ENCODE data around the gene SNAPC2.

The SNAPC2 gene

DNA sequence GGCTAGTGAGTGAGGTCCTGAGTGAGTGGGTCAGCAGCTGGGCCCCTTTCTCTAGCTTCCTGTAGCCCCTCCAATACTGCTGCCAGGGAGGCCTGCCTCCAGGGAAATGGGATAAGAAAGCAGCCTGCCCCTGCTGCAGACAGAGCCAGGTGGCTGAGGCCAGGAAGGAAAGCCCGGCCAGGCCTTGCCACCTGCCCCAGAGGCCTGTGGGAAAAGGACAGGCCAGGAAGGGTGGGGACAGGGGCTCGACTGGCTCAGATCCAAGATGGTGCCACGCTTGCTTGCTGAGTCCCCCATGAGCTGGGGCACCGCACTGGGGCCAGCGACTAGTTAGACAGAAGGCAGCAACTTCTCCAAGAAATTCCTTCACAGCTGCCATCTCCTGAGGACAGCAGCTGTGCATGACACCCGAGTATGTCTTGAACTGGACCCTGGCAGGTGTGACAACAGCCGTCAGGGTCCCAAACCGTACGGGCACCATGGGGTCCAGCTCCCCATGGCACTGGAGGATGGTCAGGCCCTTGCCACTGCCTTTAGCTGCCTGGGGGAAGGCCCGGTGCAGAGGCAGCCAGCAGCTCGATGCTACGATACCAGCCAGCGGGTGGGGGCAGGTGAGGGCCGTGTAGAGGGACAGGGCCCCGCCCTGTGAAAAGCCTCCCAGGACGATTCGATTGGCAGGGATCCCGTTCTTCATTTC, 40.9 kb upstream of the SNAPC2 start:
- Histone ChIP-seq H3K4me3 (ENCODE audit: low read depth, low read length, poor library complexity, severe bottlenecking) (no peak overlapping the region), H3K36me3 (ENCODE audit: insufficient read depth, low read length) (no peaks in the 10 kb centered on the region), H3K9me2 (ENCODE audit: low read depth, low read length) (no peaks in the 10 kb centered on the region), H4K20me1 (ENCODE audit: insufficient read depth, low read length) (no peaks in the 10 kb centered on the region), H3K9me3 (ENCODE audit: low read length) (no peaks in the 10 kb centered on the region), H3K27ac (ENCODE audit: low read depth, low read length, poor library complexity, severe bottlenecking) (no peak overlapping the region), H3K27me3 (ENCODE audit: insufficient read depth, low read length) (no peaks in the 10 kb centered on the region), H3K4me2 (ENCODE audit: low read length) (no peak overlapping the region), H3K4me1 (ENCODE audit: insufficient read depth, low read length, severe bottlenecking) (no peaks in the 10 kb centered on the region), H3F3A (ENCODE audit: insufficient read depth, low read length) (no peaks in the 10 kb centered on the region), H2AFZ (ENCODE audit: low read length) (no peak overlapping the region), H3K79me2 (ENCODE audit: insufficient read depth, low read length) (no peaks in the 10 kb centered on the region), H3K9ac (ENCODE audit: low read length) (no peak overlapping the region)
- TF ChIP-seq, protein P1, sequence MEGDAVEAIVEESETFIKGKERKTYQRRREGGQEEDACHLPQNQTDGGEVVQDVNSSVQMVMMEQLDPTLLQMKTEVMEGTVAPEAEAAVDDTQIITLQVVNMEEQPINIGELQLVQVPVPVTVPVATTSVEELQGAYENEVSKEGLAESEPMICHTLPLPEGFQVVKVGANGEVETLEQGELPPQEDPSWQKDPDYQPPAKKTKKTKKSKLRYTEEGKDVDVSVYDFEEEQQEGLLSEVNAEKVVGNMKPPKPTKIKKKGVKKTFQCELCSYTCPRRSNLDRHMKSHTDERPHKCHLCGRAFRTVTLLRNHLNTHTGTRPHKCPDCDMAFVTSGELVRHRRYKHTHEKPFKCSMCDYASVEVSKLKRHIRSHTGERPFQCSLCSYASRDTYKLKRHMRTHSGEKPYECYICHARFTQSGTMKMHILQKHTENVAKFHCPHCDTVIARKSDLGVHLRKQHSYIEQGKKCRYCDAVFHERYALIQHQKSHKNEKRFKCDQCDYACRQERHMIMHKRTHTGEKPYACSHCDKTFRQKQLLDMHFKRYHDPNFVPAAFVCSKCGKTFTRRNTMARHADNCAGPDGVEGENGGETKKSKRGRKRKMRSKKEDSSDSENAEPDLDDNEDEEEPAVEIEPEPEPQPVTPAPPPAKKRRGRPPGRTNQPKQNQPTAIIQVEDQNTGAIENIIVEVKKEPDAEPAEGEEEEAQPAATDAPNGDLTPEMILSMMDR (IDR thresholded peaks at IDR 0.05; ENCODE audit: low read length) = no peak
- no peak for TF ChIP-seq EZH2 (IDR thresholded peaks at IDR 0.05; ENCODE audit: borderline replicate concordance, low read length)

DNA sequence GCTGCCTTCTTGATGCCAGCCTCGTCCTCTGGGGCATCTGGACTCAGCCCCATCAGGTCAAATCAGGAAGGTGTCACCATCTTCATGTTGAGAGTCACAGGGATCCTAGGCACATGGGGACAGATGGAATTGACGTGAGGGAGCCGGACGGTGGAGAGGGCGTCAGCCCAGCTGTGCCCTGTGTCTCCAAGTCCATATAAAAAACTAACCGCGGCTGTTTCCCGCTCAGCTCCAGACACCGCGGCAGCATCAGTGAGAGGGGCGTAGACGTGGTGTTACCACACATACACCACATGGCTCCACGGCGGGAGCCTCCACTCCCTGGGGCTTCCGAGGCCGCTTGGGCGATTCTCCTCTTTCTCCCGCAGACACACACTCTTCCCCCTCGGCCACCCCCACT, 40.3 kb upstream of the SNAPC2 start:
- TF ChIP-seq, protein P1 (IDR thresholded peaks at IDR 0.05; ENCODE audit: low read length) = no peak
- no peak for TF ChIP-seq EZH2 (IDR thresholded peaks at IDR 0.05; ENCODE audit: borderline replicate concordance, low read length)
- Histone ChIP-seq H3K79me2 (ENCODE audit: insufficient read depth, low read length) (no peaks in the 10 kb centered on the region), H3K36me3 (ENCODE audit: insufficient read depth, low read length) (no peaks in the 10 kb centered on the region), H3K9me2 (ENCODE audit: low read depth, low read length) (no peaks in the 10 kb centered on the region), H4K20me1 (ENCODE audit: insufficient read depth, low read length) (no peaks in the 10 kb centered on the region), H3K4me2 (ENCODE audit: low read length) (no peak overlapping the region), H3K9ac (ENCODE audit: low read length) (no peak overlapping the region), H3K9me3 (ENCODE audit: low read length) (no peaks in the 10 kb centered on the region), H2AFZ (ENCODE audit: low read length) (no peak overlapping the region), H3K4me3 (ENCODE audit: low read depth, low read length, poor library complexity, severe bottlenecking) (no peak overlapping the region), H3F3A (ENCODE audit: insufficient read depth, low read length) (no peaks in the 10 kb centered on the region), H3K27me3 (ENCODE audit: insufficient read depth, low read length) (no peaks in the 10 kb centered on the region), H3K4me1 (ENCODE audit: insufficient read depth, low read length, severe bottlenecking) (no peaks in the 10 kb centered on the region), H3K27ac (ENCODE audit: low read depth, low read length, poor library complexity, severe bottlenecking) (no peak overlapping the region)

DNA sequence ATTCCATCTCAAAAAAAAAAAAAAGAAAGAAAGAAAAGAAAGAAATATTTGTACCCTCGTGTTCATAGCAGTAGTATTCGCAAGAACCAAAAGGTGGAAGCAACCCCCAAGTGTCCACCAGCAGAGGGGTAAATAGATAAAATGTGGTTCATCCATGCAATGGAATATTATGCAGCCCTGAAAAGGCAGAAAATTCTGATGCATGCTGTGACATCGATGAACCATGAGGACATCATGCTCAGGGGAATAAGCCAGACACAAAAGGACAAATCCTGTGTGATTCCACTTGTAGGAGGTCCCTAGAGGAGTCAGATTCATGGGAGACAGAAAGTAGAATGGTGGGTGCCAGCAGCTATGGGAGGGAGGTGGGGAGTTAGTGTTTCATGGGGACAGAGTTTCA, 38.2 kb upstream of the SNAPC2 start:
- no peak overlapping the region for H3K9ac ChIP-seq (ENCODE audit: low read length)
- H2AFZ ChIP-seq (ENCODE audit: low read length) = no peak overlapping the region
- H4K20me1 ChIP-seq (ENCODE audit: insufficient read depth, low read length) = no peaks in the 10 kb centered on the region
- no peak overlapping the region for H3K27ac ChIP-seq (ENCODE audit: low read depth, low read length, poor library complexity, severe bottlenecking)
- H3K79me2 ChIP-seq (ENCODE audit: insufficient read depth, low read length) = no peaks in the 10 kb centered on the region
- H3K27me3 ChIP-seq (ENCODE audit: insufficient read depth, low read length) = no peaks in the 10 kb centered on the region
- no peaks in the 10 kb centered on the region for H3K4me1 ChIP-seq (ENCODE audit: insufficient read depth, low read length, severe bottlenecking)
- no peak overlapping the region for H3K4me3 ChIP-seq (ENCODE audit: low read depth, low read length, poor library complexity, severe bottlenecking)
- H3K9me2 ChIP-seq (ENCODE audit: low read depth, low read length) = no peaks in the 10 kb centered on the region
- H3K36me3 ChIP-seq (ENCODE audit: insufficient read depth, low read length) = no peaks in the 10 kb centered on the region
- no peaks in the 10 kb centered on the region for H3F3A ChIP-seq (ENCODE audit: insufficient read depth, low read length)
- TF ChIP-seq, protein P1 (IDR thresholded peaks at IDR 0.05; ENCODE audit: low read length) = no peak
- no peak for TF ChIP-seq EZH2 (IDR thresholded peaks at IDR 0.05; ENCODE audit: borderline replicate concordance, low read length)
- no peak overlapping the region for H3K4me2 ChIP-seq (ENCODE audit: low read length)
- no peaks in the 10 kb centered on the region for H3K9me3 ChIP-seq (ENCODE audit: low read length)
